KMS-11 (cell line): ENCODE data around the gene R3HDM4.

Source experiments
- H2AFZ ChIP-seq: fragments of 200-600 bp; sonication (generic); 2 replicates; pipeline ENCODE4 v1.6.1; 2016; ENCODE audit warnings: antibody characterized with exemption, mixed run types, low read depth
- H3K27ac ChIP-seq: fragments of 200-600 bp; sonication (generic); 2 replicates; pipeline ENCODE4 v1.6.1; 2016; ENCODE audit warnings: mild to moderate bottlenecking, mixed run types
- H3K27me3 ChIP-seq: fragments of 200-600 bp; sonication (generic); 2 replicates; pipeline ENCODE4 v1.6.1; 2017; ENCODE audit warnings: mild to moderate bottlenecking, low read depth, mixed run types, moderate library complexity; ENCODE audit not compliant: insufficient read depth
- H3K36me3 ChIP-seq: fragments of 200-600 bp; sonication (generic); 2 replicates; pipeline ENCODE4 v1.6.1; 2017; ENCODE audit warnings: mild to moderate bottlenecking, mixed run types; ENCODE audit not compliant: insufficient read depth
- H3K4me1 ChIP-seq: fragments of 200-600 bp; sonication (generic); 2 replicates; pipeline ENCODE4 v1.6.1; 2016; ENCODE audit warnings: mild to moderate bottlenecking, low read depth, mixed run types; ENCODE audit not compliant: poor library complexity, severe bottlenecking
- H3K4me2 ChIP-seq: fragments of 200-600 bp; sonication (generic); 2 replicates; pipeline ENCODE4 v1.7.0; 2016; ENCODE audit warnings: mild to moderate bottlenecking, mixed run types
- H3K4me3 ChIP-seq: fragments of 200-600 bp; sonication (generic); IDR thresholded peaks from 2 replicates; pipeline ENCODE4 v1.6.1; 2017; ENCODE audit warnings: low read depth, low read length, mixed read lengths; ENCODE audit not compliant: insufficient read depth
- H3K79me2 ChIP-seq: fragments of 200-600 bp; sonication (generic); 2 replicates; pipeline ENCODE4 v1.6.1; 2016; ENCODE audit warnings: low read depth, mixed run types; ENCODE audit not compliant: insufficient read depth
- H3K9ac ChIP-seq: fragments of 200-600 bp; sonication (generic); 2 replicates; pipeline ENCODE4 v1.6.1; 2016; ENCODE audit warnings: mild to moderate bottlenecking, mixed run types
- H4K20me1 ChIP-seq: fragments of 200-600 bp; sonication (generic); 2 replicates; pipeline ENCODE4 v1.6.1; 2016; ENCODE audit warnings: mild to moderate bottlenecking, mixed run types; ENCODE audit not compliant: insufficient read depth
- TF ChIP-seq, protein P1 (sequence below): fragments of 200-600 bp; sonication (generic); conservative IDR thresholded peaks from 2 replicates; pipeline ENCODE4 v1.6.1; 2017; ENCODE audit warnings: low read depth, mild to moderate bottlenecking, antibody characterized with exemption, low read length, moderate library complexity, mixed read lengths

Gene R3HDM4

DNA sequence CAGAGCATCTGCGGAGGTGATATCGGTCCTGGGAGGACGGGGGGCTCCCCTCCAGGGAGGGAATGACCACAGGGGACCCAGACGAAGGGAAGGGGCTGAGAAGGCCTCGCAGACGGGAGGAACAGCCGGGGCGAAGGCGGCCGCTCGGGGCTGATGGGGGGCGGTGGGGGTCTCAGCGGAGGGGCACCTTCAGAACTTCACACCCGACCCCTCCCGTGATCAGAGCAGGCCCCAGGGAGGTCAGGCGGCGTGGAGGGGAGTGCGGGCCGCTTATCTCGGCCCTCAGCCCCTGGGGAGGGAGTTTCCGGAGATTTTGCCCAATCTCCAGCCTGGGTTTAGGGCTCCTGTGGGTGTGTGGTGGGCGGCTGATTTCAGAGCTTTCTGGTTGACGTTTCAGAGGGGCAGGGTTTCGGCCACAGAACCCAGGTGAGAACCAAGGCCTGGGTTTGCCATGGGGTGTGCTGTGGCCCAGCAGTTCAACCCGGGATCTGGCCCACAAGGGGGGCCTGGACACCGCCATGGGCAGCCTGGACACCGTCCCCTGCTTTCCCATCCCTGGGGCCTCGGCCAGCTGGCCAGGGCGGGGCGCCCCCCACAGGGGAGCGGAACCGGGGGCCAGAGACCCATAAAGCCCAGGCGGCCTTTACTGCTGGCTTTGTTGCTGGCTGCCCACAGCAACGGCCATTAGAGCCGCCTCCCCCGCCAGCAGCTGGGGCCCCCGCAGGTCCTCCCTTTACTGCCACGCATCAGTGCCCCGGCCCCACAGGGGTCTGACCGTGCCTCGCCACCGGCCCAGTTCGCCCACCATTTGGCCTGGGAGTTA lies 41.9 kb upstream of the R3HDM4 start:
- Histone ChIP-seq H3K4me1 (no peaks in the 10 kb centered on the region), H2AFZ (no peak overlapping the region), H3K27ac (no peak overlapping the region), H3K9ac (no peak overlapping the region), H3K36me3 (no peaks in the 10 kb centered on the region), H3K4me2 (no peak overlapping the region), H3K4me3 (no peak overlapping the region), H3K79me2 (no peaks in the 10 kb centered on the region), H3K27me3 (no peaks in the 10 kb centered on the region), H4K20me1 (no peaks in the 10 kb centered on the region)
- TF ChIP-seq, protein P1, sequence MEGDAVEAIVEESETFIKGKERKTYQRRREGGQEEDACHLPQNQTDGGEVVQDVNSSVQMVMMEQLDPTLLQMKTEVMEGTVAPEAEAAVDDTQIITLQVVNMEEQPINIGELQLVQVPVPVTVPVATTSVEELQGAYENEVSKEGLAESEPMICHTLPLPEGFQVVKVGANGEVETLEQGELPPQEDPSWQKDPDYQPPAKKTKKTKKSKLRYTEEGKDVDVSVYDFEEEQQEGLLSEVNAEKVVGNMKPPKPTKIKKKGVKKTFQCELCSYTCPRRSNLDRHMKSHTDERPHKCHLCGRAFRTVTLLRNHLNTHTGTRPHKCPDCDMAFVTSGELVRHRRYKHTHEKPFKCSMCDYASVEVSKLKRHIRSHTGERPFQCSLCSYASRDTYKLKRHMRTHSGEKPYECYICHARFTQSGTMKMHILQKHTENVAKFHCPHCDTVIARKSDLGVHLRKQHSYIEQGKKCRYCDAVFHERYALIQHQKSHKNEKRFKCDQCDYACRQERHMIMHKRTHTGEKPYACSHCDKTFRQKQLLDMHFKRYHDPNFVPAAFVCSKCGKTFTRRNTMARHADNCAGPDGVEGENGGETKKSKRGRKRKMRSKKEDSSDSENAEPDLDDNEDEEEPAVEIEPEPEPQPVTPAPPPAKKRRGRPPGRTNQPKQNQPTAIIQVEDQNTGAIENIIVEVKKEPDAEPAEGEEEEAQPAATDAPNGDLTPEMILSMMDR = no peak

DNA sequence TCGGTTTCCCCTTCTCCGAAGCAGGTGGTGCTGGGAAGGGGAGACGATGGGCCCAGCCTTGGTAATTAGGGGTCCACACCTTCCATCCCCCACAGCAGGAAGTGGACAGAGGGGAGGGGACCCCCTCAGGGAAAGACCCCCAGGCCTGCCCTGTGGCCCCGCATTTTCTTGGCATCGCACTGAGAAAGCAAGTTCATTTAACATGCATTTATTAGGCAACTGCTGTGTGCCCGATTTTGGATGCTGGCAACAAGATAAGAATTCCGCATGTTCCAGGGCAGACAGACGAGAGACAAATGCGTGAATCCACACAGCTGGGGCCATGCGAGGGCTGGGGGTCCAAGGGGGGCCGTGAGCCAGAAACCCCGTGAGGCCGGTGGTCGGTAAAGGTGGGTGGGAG lies 41.3 kb upstream of the R3HDM4 start:
- H3K4me3 ChIP-seq = no peak overlapping the region

DNA sequence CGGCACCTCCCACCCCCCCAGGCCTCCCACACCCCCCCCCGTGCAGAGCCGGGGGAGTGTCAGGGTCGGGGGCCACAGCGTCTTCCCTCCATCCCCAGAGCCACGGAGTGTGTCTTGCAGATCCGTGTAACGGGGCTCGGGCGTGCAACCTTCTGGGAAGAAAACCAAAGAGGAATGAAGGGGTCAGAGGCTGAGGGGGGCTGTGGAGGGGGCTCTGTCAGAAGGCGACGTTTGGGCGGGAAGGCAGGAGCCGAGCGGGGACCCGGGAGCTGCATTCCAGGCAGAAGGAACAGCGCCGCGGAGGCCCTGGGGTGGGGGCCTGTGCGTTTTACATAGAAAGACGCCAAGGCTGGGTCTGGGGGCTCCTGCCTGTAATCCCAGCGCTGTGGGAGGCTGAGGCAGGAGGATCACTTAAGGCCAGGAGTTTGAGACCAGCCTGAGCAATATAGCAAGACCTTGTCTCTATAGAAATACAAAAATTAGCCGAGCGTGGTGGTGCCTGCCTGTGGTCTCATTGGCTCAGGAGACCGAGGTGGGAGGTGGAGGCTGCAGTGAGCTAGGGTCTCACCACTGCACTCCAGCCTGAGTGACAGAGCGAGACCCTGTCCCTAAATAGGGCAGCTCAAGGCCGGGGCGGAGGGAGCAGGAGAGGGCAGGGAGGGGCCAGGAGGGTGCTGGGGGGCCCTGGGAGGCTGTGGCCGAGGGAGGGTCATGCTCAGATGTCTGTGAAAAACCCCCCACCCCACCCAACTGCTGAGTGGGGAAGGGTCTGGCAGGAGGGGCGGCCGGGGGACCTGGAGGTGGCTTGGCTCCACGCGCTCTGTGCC lies 40.6 kb upstream of the R3HDM4 start:
- Histone ChIP-seq H3K79me2 (no peaks in the 10 kb centered on the region), H3K9ac (no peak overlapping the region), H3K4me3 (no peak overlapping the region), H4K20me1 (no peaks in the 10 kb centered on the region), H2AFZ (no peak overlapping the region), H3K27me3 (no peaks in the 10 kb centered on the region), H3K4me2 (no peak overlapping the region), H3K36me3 (no peaks in the 10 kb centered on the region), H3K27ac (no peak overlapping the region), H3K4me1 (no peaks in the 10 kb centered on the region)
- TF ChIP-seq, protein P1 = no peak

More for the DNA sequence above, 41.3 kb upstream of the R3HDM4 start:
- Histone ChIP-seq H3K79me2 (no peaks in the 10 kb centered on the region), H4K20me1 (no peaks in the 10 kb centered on the region), H3K36me3 (no peaks in the 10 kb centered on the region), H3K4me2 (no peak overlapping the region), H3K9ac (no peak overlapping the region), H2AFZ (no peak overlapping the region), H3K27ac (no peak overlapping the region), H3K4me1 (no peaks in the 10 kb centered on the region), H3K27me3 (no peaks in the 10 kb centered on the region)
- TF ChIP-seq, protein P1 = no peak

DNA sequence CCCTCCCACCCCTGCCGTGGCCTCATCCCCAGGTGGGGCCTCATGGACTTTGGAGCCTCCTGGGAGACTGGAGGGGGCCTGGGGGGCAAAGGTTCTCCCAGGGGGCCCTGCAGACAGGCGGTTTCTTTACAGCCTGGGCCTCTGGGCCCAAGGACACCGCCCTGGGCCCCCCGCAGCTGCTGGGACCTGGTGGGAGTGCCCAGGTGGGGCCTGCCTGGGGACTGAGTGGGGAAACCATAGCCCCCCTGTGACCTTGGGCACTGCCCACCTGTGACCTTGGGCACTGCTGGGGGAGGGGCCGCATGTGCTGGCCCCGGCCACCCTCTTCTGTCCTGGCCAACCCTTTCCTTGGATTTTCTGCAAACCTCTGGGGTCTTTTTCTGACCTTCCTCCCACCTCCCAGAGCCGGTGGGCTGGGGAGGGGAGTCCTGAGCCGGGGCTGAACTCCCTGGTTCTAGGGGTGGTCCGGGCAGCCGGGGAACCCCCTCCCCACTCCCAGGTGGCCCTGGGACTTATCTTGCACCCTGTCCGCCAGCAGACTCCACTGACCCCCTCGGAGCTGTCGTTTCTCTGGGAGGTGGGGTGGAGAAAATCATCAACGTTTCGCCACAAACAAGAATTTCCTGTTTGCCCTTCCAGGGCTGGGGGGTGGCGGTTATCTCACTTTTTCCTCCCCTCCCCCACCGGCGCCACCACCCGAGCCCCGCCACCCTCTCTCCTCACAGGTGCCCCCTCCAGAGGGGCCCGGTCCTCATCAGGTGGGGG lies 39.8 kb upstream of the R3HDM4 start:
- no peaks in the 10 kb centered on the region for H3K27me3 ChIP-seq
- no peaks in the 10 kb centered on the region for H3K4me1 ChIP-seq
- TF ChIP-seq, protein P1 = no peak
- no peaks in the 10 kb centered on the region for H4K20me1 ChIP-seq
- no peak overlapping the region for H2AFZ ChIP-seq
- no peaks in the 10 kb centered on the region for H3K36me3 ChIP-seq
- H3K27ac ChIP-seq = no peak overlapping the region
- no peaks in the 10 kb centered on the region for H3K79me2 ChIP-seq
- no peak overlapping the region for H3K4me2 ChIP-seq
- H3K9ac ChIP-seq = no peak overlapping the region
- H3K4me3 ChIP-seq = no peak overlapping the region
